Adrenal gland (tissue), 5 donors: ENCODE data around the gene DDR1.

Experiments used
- CTCF ChIP-seq, 6 experiments: fragments of 450-650 bp in 4 of 6; fragments of 200-600 bp in 2 of 6; sonication (generic) in 1 of 6; IDR thresholded peaks; 1 replicate in 5 of 6; 2 replicates in 1 of 6; pipeline versions ENCODE4 v1.5.1 to v1.8.0; 2016 to 2021; ENCODE audit warnings: antibody characterized with exemption in 6 of 6, mild to moderate bottlenecking in 2 of 6, moderate library complexity in 1 of 6
- POLR2A ChIP-seq, 2 donors: fragments of 450-650 bp; IDR thresholded peaks; one replicate each; pipeline ENCODE4 v1.6.1; 2017; ENCODE audit warnings: antibody characterized with exemption in 2 of 2, mild to moderate bottlenecking in 2 of 2, moderate library complexity in 1 of 2
- donor health status: DM: no; HTN: no; CAD: no.

- no peak for TF ChIP-seq CTCF (IDR thresholded peaks at IDR 0.05)
- TF ChIP-seq POLR2A (IDR thresholded peaks at IDR 0.05) = no peak
Observed at GRCh38 chr6:30928677-30929076, 44.4 kb downstream of the DDR1 start.
